HepG2 (cell line): ENCODE measurements around the gene HEXD. TPM values are rescaled to one million over a fixed set of nuclear protein-coding genes. Genes with fewer than 3 reads are reported as not detected.

Experiments
- AHR ChIP-seq: IDR thresholded peaks from 2 replicates; pipeline ENCODE4 v1.6.1; 2018; ENCODE audit warnings: missing genetic modification reagents, missing compliant biosample characterization
- ATF7-NPFF ChIP-seq: sonication (generic); formaldehyde crosslinking; IDR thresholded peaks from 2 replicates; pipeline ENCODE4 v1.8.1; 2023; ENCODE audit warnings: mild to moderate bottlenecking, low read depth, missing genetic modification reagents, moderate library complexity
- GTF3A ChIP-seq: sonication (generic); formaldehyde crosslinking; conservative IDR thresholded peaks from 2 replicates; pipeline ENCODE4 v1.4.0; 2020; ENCODE audit warnings: mild to moderate bottlenecking, missing genetic modification reagents
- ISL2 ChIP-seq: sonication (generic); formaldehyde crosslinking; IDR thresholded peaks from 2 replicates; pipeline ENCODE4 v1.5.0; 2020; ENCODE audit warnings: missing genetic modification reagents
- NR2F2 ChIP-seq: IDR thresholded peaks from 2 replicates; pipeline ENCODE4 v1.6.1; 2012; ENCODE audit warnings: low read depth, inconsistent platforms, borderline replicate concordance
- RARA ChIP-seq: IDR thresholded peaks from 2 replicates; pipeline ENCODE4 v1.6.1; 2016; ENCODE audit warnings: missing genetic modification reagents, missing compliant biosample characterization
- TCF7 ChIP-seq: sonication (generic); IDR thresholded peaks from 2 replicates; pipeline ENCODE4 v1.6.1; 2016; ENCODE audit warnings: antibody characterized with exemption, low read depth
- YEATS4 ChIP-seq: sonication (generic); formaldehyde crosslinking; IDR thresholded peaks from 2 replicates; pipeline ENCODE4 v1.4.0; 2020; ENCODE audit warnings: missing genetic modification reagents, borderline replicate concordance
- ZNF629 ChIP-seq: sonication (generic); formaldehyde crosslinking; conservative IDR thresholded peaks from 2 replicates; pipeline ENCODE4 v1.5.0; 2020; ENCODE audit warnings: missing genetic modification reagents
- ZNF709 ChIP-seq: sonication (generic); formaldehyde crosslinking; IDR thresholded peaks from 2 replicates; pipeline ENCODE4 v1.5.0; 2020; ENCODE audit warnings: mild to moderate bottlenecking, missing genetic modification reagents
- polyA plus RNA-seq, 8 experiments: library from polyadenylated mRNA; depleted of rRNA in 3 of 8; stranded (reverse) in 7 of 8; unstranded in 1 of 8; fragments of >200 nt; fragmentation: Illumina TruSeq in 4 of 8; extraction: Trizol in 4 of 8; gene quantifications; 2 replicates each; pipeline versions ENCODE4 v1.2.1 to v1.2.3, GENCODE V29; 2011 to 2016; ENCODE audit warnings: low read depth in 4 of 8, missing spikeins in 1 of 8, mixed read lengths in 1 of 8; ENCODE audit not compliant: insufficient read depth in 1 of 8
- total RNA-seq, 5 experiments: library from RNA; depleted of rRNA; stranded (reverse); fragments of >200 nt; fragmentation: Illumina TruSeq; extraction: Trizol; gene quantifications; 2 replicates each; pipeline ENCODE4 v1.2.3, GENCODE V29; 2016; ENCODE audit warnings: low read depth in 1 of 5
- TF ChIP-seq, protein P1 (sequence below): sonication (generic); formaldehyde crosslinking; IDR thresholded peaks from 2 replicates; pipeline ENCODE4 v1.4.0; 2020; ENCODE audit warnings: missing genetic modification reagents
- TF ChIP-seq, protein P2 (sequence below): sonication (generic); formaldehyde crosslinking; IDR thresholded peaks from 2 replicates; pipeline ENCODE4 v1.4.0; 2020; ENCODE audit warnings: missing genetic modification reagents, mild to moderate bottlenecking, borderline replicate concordance
- TF ChIP-seq, protein P3 (sequence below): sonication (generic); formaldehyde crosslinking; IDR thresholded peaks from 2 replicates; pipeline ENCODE4 v1.4.0; 2020; ENCODE audit warnings: mild to moderate bottlenecking, missing genetic modification reagents
- TF ChIP-seq, protein P4 (sequence below): sonication (generic); formaldehyde crosslinking; IDR thresholded peaks from 2 replicates; pipeline ENCODE4 v1.4.0; 2020; ENCODE audit warnings: missing genetic modification reagents, low read depth, mild to moderate bottlenecking, borderline replicate concordance

Gene HEXD
- total and polyA plus RNA-seq, 2 of the 13 experiments (the other 11 are each of a cell fraction or from before 2014, with no cell fraction given), result 22.3 to 41.8 TPM

DNA sequence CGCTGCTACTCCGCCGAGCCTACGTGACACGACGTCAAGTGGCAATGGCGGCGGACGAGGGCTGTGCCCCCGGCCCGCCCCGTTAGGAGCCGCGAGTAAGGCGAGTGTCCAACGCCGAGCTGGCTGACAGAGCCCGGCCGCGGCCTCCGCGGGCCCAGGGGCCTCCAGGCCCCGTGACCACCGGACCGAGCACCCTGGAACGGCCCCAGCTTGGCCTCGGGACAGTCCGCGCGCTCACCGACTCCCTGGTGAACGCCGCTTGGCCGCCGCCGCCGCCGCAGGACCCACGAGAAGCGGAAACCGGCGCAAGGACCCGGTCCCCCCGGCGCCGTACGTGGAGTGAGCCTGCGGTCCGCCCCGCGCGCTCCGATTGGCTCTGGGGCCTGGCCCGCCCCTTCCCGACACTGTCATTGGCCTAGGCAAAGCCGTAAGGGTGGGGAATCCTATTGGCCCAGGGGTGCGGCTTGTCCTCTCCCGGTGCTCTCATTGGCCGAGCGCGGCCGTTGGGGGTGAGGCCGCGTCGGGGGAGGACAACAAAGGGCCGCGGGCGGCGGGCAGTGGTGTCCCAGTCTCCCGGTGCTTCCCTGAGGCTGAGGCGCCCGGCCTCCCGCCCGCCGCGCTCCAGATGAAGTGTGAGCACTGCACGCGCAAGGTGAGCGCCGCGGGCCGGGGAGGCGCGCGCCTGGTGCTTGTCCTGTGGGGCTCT, 40.2 kb downstream of the HEXD start, which contains the start of gene NARF (continued):
- TF ChIP-seq, protein P1, sequence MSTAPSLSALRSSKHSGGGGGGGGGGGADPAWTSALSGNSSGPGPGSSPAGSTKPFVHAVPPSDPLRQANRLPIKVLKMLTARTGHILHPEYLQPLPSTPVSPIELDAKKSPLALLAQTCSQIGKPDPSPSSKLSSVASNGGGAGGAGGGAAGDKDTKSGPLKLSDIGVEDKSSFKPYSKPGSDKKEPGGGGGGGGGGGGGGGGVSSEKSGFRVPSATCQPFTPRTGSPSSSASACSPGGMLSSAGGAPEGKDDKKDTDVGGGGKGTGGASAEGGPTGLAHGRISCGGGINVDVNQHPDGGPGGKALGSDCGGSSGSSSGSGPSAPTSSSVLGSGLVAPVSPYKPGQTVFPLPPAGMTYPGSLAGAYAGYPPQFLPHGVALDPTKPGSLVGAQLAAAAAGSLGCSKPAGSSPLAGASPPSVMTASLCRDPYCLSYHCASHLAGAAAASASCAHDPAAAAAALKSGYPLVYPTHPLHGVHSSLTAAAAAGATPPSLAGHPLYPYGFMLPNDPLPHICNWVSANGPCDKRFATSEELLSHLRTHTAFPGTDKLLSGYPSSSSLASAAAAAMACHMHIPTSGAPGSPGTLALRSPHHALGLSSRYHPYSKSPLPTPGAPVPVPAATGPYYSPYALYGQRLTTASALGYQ (CRISPR knock-in tag), result no peak; the same call in 1 of the 2 replicates
- TF ChIP-seq, protein P2, sequence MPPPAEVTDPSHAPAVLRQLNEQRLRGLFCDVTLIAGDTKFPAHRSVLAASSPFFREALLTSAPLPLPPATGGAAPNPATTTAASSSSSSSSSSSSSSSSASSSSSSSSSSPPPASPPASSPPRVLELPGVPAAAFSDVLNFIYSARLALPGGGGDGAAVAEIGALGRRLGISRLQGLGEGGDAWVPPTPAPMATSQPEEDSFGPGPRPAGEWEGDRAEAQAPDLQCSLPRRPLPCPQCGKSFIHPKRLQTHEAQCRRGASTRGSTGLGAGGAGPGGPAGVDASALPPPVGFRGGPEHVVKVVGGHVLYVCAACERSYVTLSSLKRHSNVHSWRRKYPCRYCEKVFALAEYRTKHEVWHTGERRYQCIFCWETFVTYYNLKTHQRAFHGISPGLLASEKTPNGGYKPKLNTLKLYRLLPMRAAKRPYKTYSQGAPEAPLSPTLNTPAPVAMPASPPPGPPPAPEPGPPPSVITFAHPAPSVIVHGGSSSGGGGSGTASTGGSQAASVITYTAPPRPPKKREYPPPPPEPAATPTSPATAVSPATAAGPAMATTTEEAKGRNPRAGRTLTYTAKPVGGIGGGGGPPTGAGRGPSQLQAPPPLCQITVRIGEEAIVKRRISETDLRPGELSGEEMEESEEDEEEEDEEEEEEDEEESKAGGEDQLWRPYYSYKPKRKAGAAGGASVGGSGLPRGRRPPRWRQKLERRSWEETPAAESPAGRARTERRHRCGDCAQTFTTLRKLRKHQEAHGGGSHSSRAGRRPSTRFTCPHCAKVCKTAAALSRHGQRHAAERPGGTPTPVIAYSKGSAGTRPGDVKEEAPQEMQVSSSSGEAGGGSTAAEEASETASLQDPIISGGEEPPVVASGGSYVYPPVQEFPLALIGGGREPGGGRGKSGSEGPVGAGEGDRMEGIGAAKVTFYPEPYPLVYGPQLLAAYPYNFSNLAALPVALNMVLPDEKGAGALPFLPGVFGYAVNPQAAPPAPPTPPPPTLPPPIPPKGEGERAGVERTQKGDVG (CRISPR knock-in tag), result peak; percentile 93
- TF ChIP-seq ISL2 (CRISPR knock-in tag) (peak; percentile 86), ZNF629 (CRISPR knock-in tag) (peak; percentile 38; the same call in 1 of the 2 replicates), ZNF709 (CRISPR knock-in tag) (peak; percentile 97; the same call in 1 of the 2 replicates), TCF7 (peak; percentile 75), RARA (CRISPR knock-in tag) (peak; percentile 28; the same call in 1 of the 2 replicates), YEATS4 (peak; percentile 100), GTF3A (CRISPR knock-in tag) (peak; percentile 99; the same call in 1 of the 2 replicates), AHR (peak; percentile 92), NR2F2 (peak; percentile 7; the same call in 1 of the 2 replicates), ATF7-NPFF (CRISPR knock-in tag) (peak; percentile 93; the same call in 1 of the 2 replicates)
- TF ChIP-seq, protein P3, sequence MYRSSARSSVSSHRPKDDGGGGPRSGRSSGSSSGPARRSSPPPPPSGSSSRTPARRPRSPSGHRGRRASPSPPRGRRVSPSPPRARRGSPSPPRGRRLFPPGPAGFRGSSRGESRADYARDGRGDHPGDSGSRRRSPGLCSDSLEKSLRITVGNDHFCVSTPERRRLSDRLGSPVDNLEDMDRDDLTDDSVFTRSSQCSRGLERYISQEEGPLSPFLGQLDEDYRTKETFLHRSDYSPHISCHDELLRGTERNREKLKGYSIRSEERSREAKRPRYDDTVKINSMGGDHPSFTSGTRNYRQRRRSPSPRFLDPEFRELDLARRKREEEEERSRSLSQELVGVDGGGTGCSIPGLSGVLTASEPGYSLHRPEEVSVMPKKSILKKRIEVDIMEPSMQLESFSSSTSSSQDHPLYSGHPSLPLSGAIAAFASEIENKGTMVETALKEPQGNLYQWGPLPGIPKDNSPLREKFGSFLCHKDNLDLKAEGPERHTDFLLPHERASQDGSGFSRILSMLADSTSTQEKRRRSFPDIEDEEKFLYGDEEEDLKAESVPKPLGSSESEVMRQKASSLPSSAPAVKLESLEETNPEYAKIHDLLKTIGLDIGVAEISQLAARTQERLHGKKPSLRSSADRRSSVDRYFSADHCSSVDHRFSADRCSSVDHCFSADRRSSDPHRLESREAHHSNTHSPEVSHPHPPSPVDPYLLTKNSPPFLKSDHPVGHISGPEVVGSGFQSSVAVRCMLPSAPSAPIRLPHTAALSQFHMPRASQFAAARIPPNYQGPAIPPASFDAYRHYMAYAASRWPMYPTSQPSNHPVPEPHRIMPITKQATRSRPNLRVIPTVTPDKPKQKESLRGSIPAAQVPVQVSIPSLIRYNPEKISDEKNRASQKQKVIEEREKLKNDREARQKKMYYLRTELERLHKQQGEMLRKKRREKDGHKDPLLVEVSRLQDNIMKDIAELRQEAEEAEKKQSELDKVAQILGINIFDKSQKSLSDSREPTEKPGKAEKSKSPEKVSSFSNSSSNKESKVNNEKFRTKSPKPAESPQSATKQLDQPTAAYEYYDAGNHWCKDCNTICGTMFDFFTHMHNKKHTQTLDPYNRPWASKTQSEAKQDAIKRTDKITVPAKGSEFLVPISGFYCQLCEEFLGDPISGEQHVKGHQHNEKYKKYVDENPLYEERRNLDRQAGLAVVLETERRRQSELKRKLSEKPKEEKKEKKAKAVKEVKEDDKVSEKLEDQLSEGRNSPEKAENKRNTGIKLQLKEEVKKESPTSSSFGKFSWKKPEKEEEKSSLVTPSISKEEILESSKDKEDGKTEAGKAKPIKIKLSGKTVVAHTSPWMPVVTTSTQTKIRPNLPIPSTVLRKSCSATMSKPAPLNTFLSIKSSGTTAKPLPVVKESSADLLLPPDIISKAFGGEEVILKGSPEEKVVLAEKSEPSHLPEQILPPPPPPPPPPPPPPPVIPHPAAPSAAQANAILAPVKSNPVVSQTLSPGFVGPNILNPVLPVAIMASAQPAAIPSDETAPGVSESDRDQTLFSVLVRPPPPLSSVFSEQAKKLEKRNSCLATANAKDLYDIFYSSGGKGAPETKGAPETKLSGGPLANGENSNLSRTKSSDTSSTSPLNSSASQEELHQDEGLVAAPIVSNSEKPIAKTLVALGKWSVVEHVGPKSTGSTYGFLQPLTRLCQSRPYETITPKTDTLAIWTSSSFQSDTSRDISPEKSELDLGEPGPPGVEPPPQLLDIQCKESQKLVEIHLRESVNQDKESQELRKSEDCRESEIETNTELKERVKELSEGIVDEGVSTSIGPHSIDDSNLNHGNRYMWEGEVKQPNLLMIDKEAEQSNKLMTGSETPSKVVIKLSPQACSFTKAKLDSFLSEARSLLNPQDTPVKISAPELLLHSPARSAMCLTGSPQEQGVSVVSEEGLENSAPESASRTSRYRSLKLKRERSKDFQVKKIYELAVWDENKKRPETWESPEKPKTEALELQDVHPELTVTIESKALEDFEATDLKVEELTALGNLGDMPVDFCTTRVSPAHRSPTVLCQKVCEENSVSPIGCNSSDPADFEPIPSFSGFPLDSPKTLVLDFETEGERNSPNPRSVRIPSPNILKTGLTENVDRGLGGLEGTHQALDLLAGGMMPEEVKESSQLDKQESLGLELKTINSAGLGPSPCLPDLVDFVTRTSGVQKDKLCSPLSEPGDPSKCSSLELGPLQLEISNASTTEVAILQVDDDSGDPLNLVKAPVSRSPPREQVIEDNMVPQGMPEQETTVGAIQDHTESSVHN (CRISPR knock-in tag), result peak; percentile 94
- TF ChIP-seq, protein P4, sequence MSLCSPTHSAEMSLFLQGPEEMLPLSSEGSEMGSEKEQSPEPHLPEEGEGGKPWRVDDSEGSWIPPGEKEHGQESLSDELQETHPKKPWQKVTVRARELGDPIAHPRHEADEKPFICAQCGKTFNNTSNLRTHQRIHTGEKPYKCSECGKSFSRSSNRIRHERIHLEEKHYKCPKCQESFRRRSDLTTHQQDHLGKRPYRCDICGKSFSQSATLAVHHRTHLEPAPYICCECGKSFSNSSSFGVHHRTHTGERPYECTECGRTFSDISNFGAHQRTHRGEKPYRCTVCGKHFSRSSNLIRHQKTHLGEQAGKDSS, result peak; percentile 98
